ENCODE results near the gene ARHGAP35. TPM values are rescaled to one million over a fixed set of nuclear protein-coding genes. Genes with fewer than 3 reads are reported as not detected.
A peak's percentile ranks its signal among the peaks of the same experiment; 100 is the strongest.

The ARHGAP35 gene
- total RNA-seq, 6 experiments from 2014 or later, result 33.5 to 54.4 (median 47.8) TPM

DNA sequence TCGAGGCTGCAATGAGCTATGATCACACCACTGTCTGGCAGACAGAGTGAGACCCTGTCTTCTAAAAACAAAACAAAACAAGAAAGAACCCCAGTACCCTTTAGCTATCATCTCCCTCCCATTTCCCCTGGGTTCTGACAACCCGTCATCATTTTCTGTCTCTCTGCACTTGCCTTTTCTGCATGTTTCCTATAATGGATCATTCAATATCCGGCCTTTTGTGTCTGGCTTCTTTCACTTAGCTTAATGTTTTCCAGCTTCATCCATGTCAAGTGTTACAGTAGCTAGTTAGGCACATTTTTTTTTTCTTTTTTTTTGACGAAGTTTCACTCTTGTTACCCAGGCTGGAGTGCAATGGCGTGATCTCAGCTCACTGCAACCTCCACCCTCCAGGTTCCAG, 26.7 kb upstream of the ARHGAP35 start:
- DNase-seq, result no peak
- Histone ChIP-seq H3K4me3 (no peak overlapping the region), H3K27ac (no peak overlapping the region), H3K27me3 (no peaks in the 10 kb centered on the region), H3K4me1 (peaks cover 0 to 6% (median 0%) of the 10 kb centered on the region in 4 donors), H3K36me3 (peaks cover 0 to 12% (median 0%) of the 10 kb centered on the region in 4 donors), H3K9me3 (no peaks in the 10 kb centered on the region)
- ATAC-seq, result no peak
- intact Hi-C loops (cut with DNase I), result no loop called here
- no peak for TF ChIP-seq POLR2A (IDR thresholded peaks at IDR 0.05)
- no peak for TF ChIP-seq CTCF (IDR thresholded peaks at IDR 0.05)
- WGBS (ENCODE audit: insufficient coverage, low coverage, low lambda C conversion rate, missing lambda C conversion rate), result 63% methylated on average over 5 of the region's 5 CpGs

GRCh38 chr19:46834984-46835383, 25.8 kb upstream of the ARHGAP35 start:
- TF ChIP-seq CTCF (IDR thresholded peaks at IDR 0.05), result no peak
- no peak for TF ChIP-seq POLR2A (IDR thresholded peaks at IDR 0.05)
- H3K4me3 ChIP-seq, result no peak overlapping the region
- 80% methylated on average over 1 of the region's 6 CpGs for WGBS (ENCODE audit: insufficient coverage, low coverage, low lambda C conversion rate, missing lambda C conversion rate)
- H3K36me3 ChIP-seq, result peaks cover 0 to 18% (median 3%) of the 10 kb centered on the region in 4 donors
- H3K9me3 ChIP-seq, result no peaks in the 10 kb centered on the region
- ATAC-seq, result no peak
- no peaks in the 10 kb centered on the region for H3K27me3 ChIP-seq
- H3K27ac ChIP-seq, result no peak overlapping the region
- intact Hi-C loops (cut with DNase I), result no loop called here
- H3K4me1 ChIP-seq, result peaks cover 0 to 6% (median 0%) of the 10 kb centered on the region in 4 donors
- DNase-seq, result no peak

DNA sequence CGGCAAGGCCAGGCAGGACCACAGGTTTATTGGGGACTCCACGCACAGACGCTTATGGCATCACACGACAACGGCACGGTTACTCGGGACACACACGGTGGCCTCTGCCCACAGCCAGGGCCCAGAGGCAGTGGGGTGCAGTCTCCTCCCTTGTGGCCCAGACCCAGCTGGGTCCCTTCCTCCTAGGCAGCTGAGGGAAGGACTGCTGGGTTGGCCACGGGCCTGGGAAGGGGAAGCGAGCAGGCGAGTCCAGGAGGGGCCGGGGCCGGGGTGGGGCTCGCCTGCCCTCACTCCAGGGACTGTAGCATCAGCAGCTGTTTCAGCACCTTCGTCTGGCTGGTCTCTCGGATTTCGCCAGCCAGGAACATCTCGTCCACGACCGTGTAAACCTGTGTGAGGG, 22.6 kb upstream of the ARHGAP35 start:
- peaks cover 0 to 26% (median 5%) of the 10 kb centered on the region in 4 donors for H3K36me3 ChIP-seq

DNA sequence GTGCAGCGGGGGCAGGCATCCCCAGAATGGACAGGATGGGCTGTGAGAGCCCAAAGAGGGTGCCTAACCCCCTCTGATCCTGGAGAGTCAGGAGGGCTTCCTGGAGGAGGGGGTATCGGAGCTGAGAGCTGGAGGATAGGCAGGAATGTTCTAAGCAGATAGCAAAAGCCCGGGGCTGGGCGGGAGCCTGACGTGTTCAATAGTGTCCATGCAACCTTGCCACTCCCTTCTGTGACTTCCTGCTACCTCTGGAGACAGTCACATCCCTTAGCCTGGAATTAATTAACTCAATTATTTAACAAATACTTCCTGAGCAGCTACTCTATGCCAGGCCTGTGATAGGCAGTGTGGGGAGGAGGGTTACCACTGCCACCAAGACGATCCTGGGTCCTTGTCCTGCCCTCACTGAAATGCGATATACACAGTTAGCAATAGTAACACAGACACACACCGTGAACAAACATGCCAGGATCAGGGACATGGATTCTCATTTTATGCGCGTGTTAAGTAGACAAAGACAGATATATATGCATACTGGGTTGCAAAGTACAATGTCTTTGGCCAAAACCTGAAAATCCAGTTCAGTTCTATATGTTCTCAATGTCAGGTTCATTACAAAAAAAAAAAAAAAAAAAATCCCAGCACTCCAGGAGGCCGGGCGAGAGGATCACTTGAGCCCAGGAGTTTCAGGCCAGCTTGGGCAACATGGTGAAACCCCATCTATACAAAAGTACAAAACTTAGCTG, 20.9 kb upstream of the ARHGAP35 start:
- Histone ChIP-seq H3K27ac (no peak overlapping the region), H3K9me3 (no peaks in the 10 kb centered on the region), H3K27me3 (no peaks in the 10 kb centered on the region), H3K4me1 (peaks cover 0 to 9% (median 2%) of the 10 kb centered on the region in 4 donors), H3K36me3 (peaks cover 0 to 40% (median 11%) of the 10 kb centered on the region in 4 donors), H3K4me3 (no peak overlapping the region)
- ATAC-seq (no peak), DNase-seq (no peak)
- WGBS (ENCODE audit: insufficient coverage, low coverage, low lambda C conversion rate, missing lambda C conversion rate), result 72% methylated on average over 8 of the region's 12 CpGs
- no peak for TF ChIP-seq POLR2A (IDR thresholded peaks at IDR 0.05)
- no peak for TF ChIP-seq CTCF (IDR thresholded peaks at IDR 0.05)
- intact Hi-C loops (cut with DNase I), result loop anchor here (5.0 kb wide), 1 partner anchor 83 kb away; no protein-coding TSS in a partner anchor

More for the DNA sequence above, 22.6 kb upstream of the ARHGAP35 start:
- Histone ChIP-seq H3K27ac (no peak overlapping the region), H3K4me1 (peaks cover 0 to 9% (median 2%) of the 10 kb centered on the region in 4 donors), H3K9me3 (no peaks in the 10 kb centered on the region), H3K4me3 (no peak overlapping the region), H3K27me3 (no peaks in the 10 kb centered on the region)
- no CpG with 5 or more reads among the region's 20 CpGs for WGBS (ENCODE audit: insufficient coverage, low coverage, low lambda C conversion rate, missing lambda C conversion rate)
- TF ChIP-seq POLR2A (IDR thresholded peaks at IDR 0.05) (no peak), CTCF (IDR thresholded peaks at IDR 0.05) (no peak)
- no peak for DNase-seq
- ATAC-seq, result peak in 2 of 4 donors; percentile 27 to 28
- intact Hi-C loops (cut with DNase I), result no loop called here

Measured in right lobe of liver (tissue), 6 donors.